Left ventricle myocardium superior (tissue), 1 donor: Measurements from ENCODE around the gene CBLC. TPM values are rescaled to one million over a fixed set of nuclear protein-coding genes. Genes with fewer than 3 reads are reported as not detected.

Experiments
- ATAC-seq: fragments of 200-7000 bp; cut with Tn5 transposase; one replicate; pipeline ENCODE4 v1.9.1; 2020; ENCODE audit warnings: mild to moderate bottlenecking, moderate library complexity
- DNase-seq: peaks from one replicate; pipeline ENCODE4 v3.0.0-alpha.2; 2020
- intact Hi-C: fragments of 100-400 bp; cut with micrococcal nuclease; formaldehyde crosslinking; loops from one replicate; pipeline ENCODE4 v1.11.0; 2022
- long read RNA-seq: library from polyadenylated mRNA; unstranded; transcript quantifications from one replicate; pipeline ENCODE4 v2.0.0, GENCODE V29; 2021
- total RNA-seq: library from RNA; stranded (reverse); fragmentation: NEBNext Ultra II Directional; extraction: Animal tissue kit (Norgen Biotek cat#: 25700); gene quantifications from one replicate; pipeline ENCODE4 v1.2.1, GENCODE V29; 2021
- donor health status: DM: no; HTN: yes; CAD: no; lungs with severe emphysema.

The CBLC gene
- not detected for total RNA-seq
- long read RNA-seq = 0 reads

GRCh38 chr19:44777715-44778347, at the start of gene CBLC:
TSS of gene CBLC (plus strand) at chr19:44777890. CDS start at chr19:44777932, 42 bp downstream.
- DNase-seq (no peak), ATAC-seq (peak; percentile 40)
- intact Hi-C loops = loop anchor here (10.0 kb wide), 1 partner anchor 203 kb away; no protein-coding TSS in a partner anchor

GRCh38 chr19:44728178-44728577, 49.5 kb upstream of the CBLC start:
- intact Hi-C loops = loop anchor here (5.0 kb wide), 1 partner anchor 44 kb away; no protein-coding TSS in a partner anchor
- ATAC-seq (no peak), DNase-seq (no peak)

DNA sequence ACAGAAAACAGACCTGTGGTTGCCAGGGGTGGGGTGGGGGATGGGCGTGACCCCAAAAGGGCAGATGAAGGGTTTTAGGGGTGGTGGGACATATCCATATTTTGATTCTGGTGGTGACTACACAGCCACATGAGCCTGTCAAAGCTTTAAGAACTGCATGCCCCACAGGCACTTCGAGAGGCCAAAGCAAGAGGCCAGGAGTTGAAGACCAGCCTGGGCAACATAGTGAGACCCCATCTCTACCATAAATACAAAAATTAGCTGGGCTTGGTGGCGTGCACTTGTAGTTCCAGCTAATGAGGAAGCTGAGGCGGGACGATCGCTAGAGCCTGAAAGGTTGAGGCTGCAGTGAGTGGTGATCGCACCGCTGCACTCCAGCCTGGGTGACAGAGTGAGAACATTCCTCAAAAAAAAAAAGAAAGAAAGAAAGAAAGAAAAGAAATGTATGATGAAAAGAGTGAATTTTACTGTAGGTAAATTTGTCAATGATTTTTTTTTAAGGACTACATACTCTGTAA, 48.1 kb upstream of the CBLC start:
- ATAC-seq (no peak), DNase-seq (no peak)
- intact Hi-C loops = loop anchor here (5.0 kb wide), 1 partner anchor 43 kb away; no protein-coding TSS in a partner anchor

DNA sequence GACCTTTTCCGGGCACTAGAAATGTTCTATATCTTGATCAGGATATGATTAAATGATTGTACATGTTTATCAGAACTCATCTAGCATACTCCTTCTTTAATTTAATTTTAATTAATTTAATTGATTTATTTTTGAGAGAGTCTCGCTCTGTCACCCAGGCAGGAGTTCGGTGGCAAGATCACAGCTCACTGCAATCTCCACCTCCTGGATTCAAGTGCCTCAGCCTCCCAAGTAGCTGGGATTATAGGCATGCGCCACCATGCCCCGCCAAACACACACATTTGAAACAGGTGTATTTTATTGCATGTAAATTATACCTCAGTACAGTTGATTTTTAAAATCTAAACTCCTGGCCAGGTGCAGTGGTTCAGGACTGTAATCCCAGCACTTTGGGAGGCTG, 46.6 kb upstream of the CBLC start:
- intact Hi-C loops = no loop called here
- no peak for DNase-seq

DNA sequence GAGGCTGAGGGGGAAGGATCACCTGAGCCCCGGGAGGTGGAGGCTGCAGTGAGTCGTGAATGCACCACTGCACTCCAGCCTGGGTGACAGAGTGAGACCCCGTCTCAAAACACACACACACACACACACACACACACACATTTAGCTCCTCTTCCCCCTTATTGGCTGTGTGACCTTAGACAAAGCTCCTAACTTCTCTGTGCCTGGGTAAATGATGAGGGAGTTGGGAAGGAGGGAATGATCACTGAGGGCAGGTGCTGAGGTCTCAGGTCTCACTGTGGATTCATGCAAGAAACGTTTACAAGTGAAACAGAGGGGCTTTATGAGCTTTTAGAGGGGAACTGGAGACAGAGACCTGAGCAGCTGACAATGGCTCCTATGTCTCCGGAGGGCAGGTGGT, 46.1 kb upstream of the CBLC start:
- intact Hi-C loops = no loop called here
- DNase-seq (no peak), ATAC-seq (no peak)

More for the DNA sequence above, 46.6 kb upstream of the CBLC start:
- ATAC-seq = no peak

GRCh38 chr19:44732235-44733014, 45.3 kb upstream of the CBLC start:
- no peak for ATAC-seq
- DNase-seq = no peak
- intact Hi-C loops = no loop called here

- DNase-seq (no peak), ATAC-seq (no peak)
- intact Hi-C loops = no loop called here
Measured at GRCh38 chr19:44734357-44734756, 43.3 kb upstream of the CBLC start.

DNA sequence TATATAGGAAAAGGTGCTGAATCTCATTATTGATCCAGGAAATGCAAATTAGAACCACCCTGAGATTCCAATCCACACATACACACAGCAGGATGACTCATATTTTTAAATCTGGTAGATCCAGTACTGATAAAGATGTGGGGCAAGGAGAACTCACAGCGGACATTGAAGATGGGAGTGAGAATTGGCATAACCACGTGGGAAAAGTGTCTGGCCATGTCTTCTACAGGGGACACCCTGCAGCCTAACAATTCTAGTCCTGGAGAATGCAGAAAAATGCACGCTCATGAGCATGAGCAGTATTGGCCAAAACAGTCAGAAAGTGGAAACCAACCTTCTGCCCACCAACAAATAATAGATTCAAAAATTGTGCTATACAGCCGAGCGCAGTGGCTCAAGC, 42.7 kb upstream of the CBLC start:
- ATAC-seq = no peak
- intact Hi-C loops = no loop called here

GRCh38 chr19:44737238-44738071, 40.2 kb upstream of the CBLC start:
- DNase-seq (no peak), ATAC-seq (no peak)
- intact Hi-C loops = no loop called here

More for the DNA sequence above, 42.7 kb upstream of the CBLC start:
- DNase-seq = no peak

DNA sequence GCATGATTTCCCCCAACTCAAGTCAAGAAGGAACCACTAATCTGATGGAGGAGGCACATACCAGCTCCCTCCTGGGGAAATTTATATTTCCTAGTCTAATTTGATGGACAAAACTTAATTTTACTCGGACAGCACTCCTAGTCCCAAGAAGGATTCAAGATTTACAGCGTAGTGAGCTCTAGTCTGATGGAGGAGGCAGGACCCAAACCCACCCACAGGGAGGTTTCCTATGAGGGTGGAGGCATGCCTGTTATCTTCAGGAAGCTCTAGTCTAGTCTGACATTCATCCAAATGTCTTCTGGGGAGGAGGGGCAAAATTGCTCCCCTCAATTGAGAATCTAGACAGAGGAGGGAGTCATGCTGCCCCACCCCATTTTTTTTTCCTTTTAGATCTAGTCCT, 39.6 kb upstream of the CBLC start:
- DNase-seq (no peak), ATAC-seq (no peak)
- intact Hi-C loops = no loop called here

DNA sequence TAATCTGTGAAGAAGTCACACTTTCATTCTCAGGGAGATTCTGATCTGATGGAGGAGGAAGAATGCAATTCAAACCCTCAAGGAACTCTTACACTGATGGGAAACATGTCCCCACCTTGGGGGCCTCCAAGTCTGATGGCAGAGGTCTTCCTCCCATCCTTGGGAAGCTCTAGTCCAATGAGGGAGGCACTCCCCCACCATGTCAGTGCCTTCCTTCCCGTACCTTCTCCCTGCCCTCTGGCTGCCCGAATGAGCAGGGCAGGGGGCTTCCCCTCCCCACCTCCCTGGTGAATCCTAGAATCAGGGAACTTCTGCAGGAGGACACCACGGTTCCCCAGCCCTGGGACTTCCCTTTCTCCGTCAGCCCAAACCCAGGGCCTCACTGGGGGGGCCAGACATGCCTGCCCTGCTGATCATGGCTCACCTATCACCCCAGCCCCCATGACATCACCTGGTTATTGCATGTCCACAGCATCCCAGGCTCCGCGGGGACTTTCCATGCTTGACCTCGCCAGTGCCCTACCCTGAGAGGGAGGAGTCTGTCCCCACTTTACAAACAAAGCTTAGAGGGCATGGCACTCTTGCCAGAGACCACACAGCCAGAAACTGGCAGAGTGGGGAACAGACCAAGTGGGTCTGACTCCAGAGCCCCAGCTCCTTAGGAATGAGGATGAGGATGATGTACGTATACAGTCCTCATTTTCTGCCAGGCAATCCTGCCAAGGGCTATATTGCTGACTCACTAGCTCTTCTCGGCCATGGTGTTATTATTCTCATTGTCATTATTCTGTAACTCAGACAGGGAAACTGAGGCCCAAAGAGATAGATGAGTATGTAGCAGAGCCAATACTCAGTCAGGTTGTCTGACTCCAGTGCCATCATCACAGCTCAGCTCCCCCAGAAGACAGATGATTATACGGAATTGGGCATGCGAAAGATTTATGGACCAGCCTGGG, 38.8 kb upstream of the CBLC start:
- DNase-seq (no peak), ATAC-seq (no peak)
- intact Hi-C loops = no loop called here

- intact Hi-C loops = no loop called here
- DNase-seq (no peak), ATAC-seq (no peak)
Measured at GRCh38 chr19:44740351-44740824, 37.3 kb upstream of the CBLC start.

DNA sequence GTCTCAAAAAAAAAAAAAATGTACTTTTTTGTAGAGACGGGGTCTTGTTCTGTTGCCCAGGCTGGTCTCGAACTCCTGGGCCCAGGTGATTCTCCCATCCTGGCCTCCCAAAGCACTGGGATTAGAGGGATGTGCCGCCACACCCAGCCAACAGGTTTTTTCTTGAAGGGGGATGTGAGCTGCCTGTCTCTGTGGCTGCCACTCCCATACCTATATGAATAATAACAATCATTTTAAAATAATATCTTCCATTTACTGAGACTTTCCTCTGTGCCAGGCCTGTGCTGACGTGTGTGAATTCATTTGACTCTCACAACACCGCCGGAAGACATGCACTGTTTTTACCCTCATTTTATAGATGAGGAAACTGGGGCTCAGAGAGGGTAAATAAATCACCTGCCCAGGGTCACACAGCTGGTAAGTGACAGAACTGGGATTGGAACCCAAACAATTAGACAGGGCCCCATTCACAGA, 36.4 kb upstream of the CBLC start:
- no peak for ATAC-seq
- no peak for DNase-seq
- intact Hi-C loops = no loop called here

- ATAC-seq (peak; percentile 94), DNase-seq (peak; percentile 99)
- intact Hi-C loops = no loop called here
Measured at GRCh38 chr19:44741841-44742329, 35.8 kb upstream of the CBLC start.

- ATAC-seq = no peak
- intact Hi-C loops = no loop called here
- DNase-seq = peak; percentile 42
Measured at GRCh38 chr19:44742330-44743061, 35.2 kb upstream of the CBLC start.

DNA sequence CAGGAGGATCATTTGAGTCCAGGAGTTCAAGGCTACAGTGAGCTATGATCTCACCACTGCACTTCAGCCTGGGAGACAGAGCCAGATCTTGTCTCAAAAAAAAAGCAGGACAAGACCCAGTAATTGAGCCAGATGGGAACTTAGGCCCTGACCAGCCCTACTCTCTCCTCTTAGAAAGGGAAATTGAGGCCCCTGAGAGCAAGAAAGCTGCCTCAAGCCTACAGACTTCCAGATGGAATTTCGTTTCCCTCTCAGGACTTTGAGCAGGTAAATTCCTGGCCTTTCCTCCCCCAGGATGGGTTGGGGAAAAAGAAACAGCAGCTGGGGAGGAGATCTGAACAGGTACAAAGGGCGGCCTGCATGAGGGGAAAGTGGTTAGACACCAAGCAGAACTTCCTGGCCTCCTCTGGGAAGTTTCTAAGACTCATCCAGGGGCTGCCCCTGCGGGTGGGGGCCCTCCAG, 32.8 kb upstream of the CBLC start:
- intact Hi-C loops = no loop called here
- no peak for ATAC-seq
- DNase-seq = no peak

DNA sequence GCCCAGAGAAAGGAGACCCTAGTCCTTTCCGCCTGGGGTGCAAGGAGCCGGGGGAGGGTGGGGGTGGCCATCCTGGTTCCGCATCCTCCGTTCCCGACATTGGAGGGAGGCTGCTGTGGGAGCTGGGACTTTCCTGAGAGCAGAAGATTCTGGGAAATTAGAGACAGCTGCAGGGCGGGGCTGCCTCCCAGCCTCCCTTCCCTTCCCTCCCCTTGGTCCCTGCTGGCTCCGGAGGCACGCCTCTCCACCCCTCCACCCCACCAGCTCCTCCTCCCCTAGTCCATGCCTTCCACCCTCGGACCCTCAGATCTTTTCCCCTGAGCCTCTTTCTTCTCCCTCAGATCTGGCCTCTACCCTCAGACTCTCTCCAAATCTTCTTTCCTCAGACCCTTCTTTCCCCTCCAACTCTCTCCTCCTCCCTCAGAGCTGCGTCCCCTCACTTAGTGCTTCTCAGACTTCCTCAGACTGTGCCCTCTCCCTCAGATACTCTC, 32.3 kb upstream of the CBLC start:
- ATAC-seq (peak; percentile 22), DNase-seq (peak; percentile 87)
- intact Hi-C loops = no loop called here
